ENCODE data around the gene LPO. TPM values are rescaled to one million over a fixed set of nuclear protein-coding genes. Genes with fewer than 3 reads are reported as not detected.
A peak's percentile ranks its signal among the peaks of the same experiment; 100 is the strongest.

The LPO gene
- total and polyA plus RNA-seq, 8 donors, result 0.10 TPM; not detected in 7

- Histone ChIP-seq H3K4me1 (no peaks in the 10 kb centered on the region), H3K27me3 (no peaks in the 10 kb centered on the region), H3K36me3 (peaks cover 0 to 48% (median 19%) of the 10 kb centered on the region in 4 donors), H3K4me3 (no peak overlapping the region), H3K9me3 (no peaks in the 10 kb centered on the region), H3K27ac (no peak overlapping the region)
- DNase-seq, result peak; percentile 1 to 13
- WGBS, 5 donors, result 90 to 94% (median 93%) methylated on average over 16 to 23 of the region's 23 CpGs
- intact Hi-C loops (cut with DNase I; ENCODE audit: low total_unique reads), result loop anchor here (10.0 kb wide), 1 partner anchor 133 kb away; no protein-coding TSS in a partner anchor
- TF ChIP-seq CTCF (IDR thresholded peaks at IDR 0.05) (no peak), POLR2A (IDR thresholded peaks at IDR 0.05) (no peak), EP300 (IDR thresholded peaks at IDR 0.05) (no peak), POLR2AphosphoS5 (IDR thresholded peaks at IDR 0.05) (no peak)
Measured at GRCh38 chr17:58312021-58312630, 73.7 kb downstream of the LPO start.

GRCh38 chr17:58312829-58313228 is 74.4 kb downstream of the LPO start:
- peaks cover 0 to 48% (median 17%) of the 10 kb centered on the region in 4 donors for H3K36me3 ChIP-seq
- no peak for TF ChIP-seq CTCF (IDR thresholded peaks at IDR 0.05)
- TF ChIP-seq EP300 (IDR thresholded peaks at IDR 0.05), result no peak
- no peak for TF ChIP-seq POLR2AphosphoS5 (IDR thresholded peaks at IDR 0.05)
- TF ChIP-seq POLR2A (IDR thresholded peaks at IDR 0.05), result no peak
- intact Hi-C loops (cut with DNase I; ENCODE audit: low total_unique reads), result loop anchor here (10.0 kb wide), 1 partner anchor 132 kb away; no protein-coding TSS in a partner anchor
- 47 to 68% (median 65%) methylated on average over 1 of the region's 1 CpG for WGBS, 5 donors
- no peak overlapping the region for H3K27ac ChIP-seq
- no peaks in the 10 kb centered on the region for H3K9me3 ChIP-seq
- H3K4me3 ChIP-seq, result no peak overlapping the region
- no peaks in the 10 kb centered on the region for H3K27me3 ChIP-seq
- no peak for DNase-seq
- peaks cover 0 to 7% (median 0%) of the 10 kb centered on the region in 4 donors for H3K4me1 ChIP-seq

GRCh38 chr17:58313815-58314705 is 75.7 kb downstream of the LPO start:
- Histone ChIP-seq H3K27ac (no peak overlapping the region), H3K27me3 (no peaks in the 10 kb centered on the region), H3K4me3 (no peak overlapping the region), H3K9me3 (no peaks in the 10 kb centered on the region), H3K4me1 (peaks cover 0 to 8% (median 0%) of the 10 kb centered on the region in 4 donors), H3K36me3 (peaks cover 0 to 41% (median 14%) of the 10 kb centered on the region in 4 donors)
- peak; percentile 1 to 14 for DNase-seq
- intact Hi-C loops (cut with DNase I; ENCODE audit: low total_unique reads), result loop anchor here (10.0 kb wide), 1 partner anchor 131 kb away; no protein-coding TSS in a partner anchor
- no peak for TF ChIP-seq POLR2AphosphoS5 (IDR thresholded peaks at IDR 0.05)
- no peak for TF ChIP-seq CTCF (IDR thresholded peaks at IDR 0.05)
- no peak for TF ChIP-seq EP300 (IDR thresholded peaks at IDR 0.05)
- TF ChIP-seq POLR2A (IDR thresholded peaks at IDR 0.05), result no peak
- 77 to 81% (median 77%) methylated on average over 7 of the region's 7 CpGs for WGBS, 5 donors

- Histone ChIP-seq H3K36me3 (peaks cover 0 to 41% (median 10%) of the 10 kb centered on the region in 4 donors), H3K27ac (no peak overlapping the region), H3K9me3 (no peaks in the 10 kb centered on the region), H3K4me1 (peaks cover 0 to 8% (median 0%) of the 10 kb centered on the region in 4 donors), H3K4me3 (no peak overlapping the region), H3K27me3 (no peaks in the 10 kb centered on the region)
- intact Hi-C loops (cut with DNase I; ENCODE audit: low total_unique reads), result loop anchor here (10.0 kb wide), 1 partner anchor 130 kb away; no protein-coding TSS in a partner anchor
- peak in 1 of 2 donors; percentile 3 for DNase-seq
- no peak for TF ChIP-seq EP300 (IDR thresholded peaks at IDR 0.05)
- no peak for TF ChIP-seq POLR2AphosphoS5 (IDR thresholded peaks at IDR 0.05)
- no peak for TF ChIP-seq CTCF (IDR thresholded peaks at IDR 0.05)
- no peak for TF ChIP-seq POLR2A (IDR thresholded peaks at IDR 0.05)
- 89 to 96% (median 93%) methylated on average over 6 of the region's 6 CpGs for WGBS, 5 donors
Measured at GRCh38 chr17:58314706-58315015, 76.3 kb downstream of the LPO start.
